Effector memory CD8-positive, alpha-beta T cell (primary cell): ENCODE measurements around the gene SPEN.

Source experiments
- ATAC-seq: fragments of 150-1000 bp; cut with Tn5 transposase; replicated peaks from 2 replicates; pipeline ENCODE4 v1.10.0; 2021; ENCODE audit warnings: mild to moderate bottlenecking, moderate library complexity
- DNase-seq, 3 experiments: peaks; one replicate each; pipeline ENCODE4 v3.0.0; 2021
- H3K27ac Mint-ChIP-seq, 2 donors: one replicate each; pipeline ENCODE4 v1.8.0; 2022; ENCODE audit warnings: mild to moderate bottlenecking in 2 of 2, mixed read lengths in 2 of 2, moderate library complexity in 2 of 2
- H3K27me3 Mint-ChIP-seq, 2 donors: one replicate each; pipeline ENCODE4 v1.8.0; 2022; ENCODE audit warnings: mixed read lengths in 2 of 2
- H3K36me3 Mint-ChIP-seq: one replicate; pipeline ENCODE4 v1.8.0; 2022; ENCODE audit warnings: mild to moderate bottlenecking, moderate library complexity, mixed read lengths; ENCODE audit not compliant: insufficient read depth
- H3K4me1 Mint-ChIP-seq, 2 donors: one replicate each; pipeline ENCODE4 v1.8.0; 2022; ENCODE audit warnings: low read depth in 2 of 2, mixed read lengths in 2 of 2
- H3K4me3 Mint-ChIP-seq, 2 donors: one replicate each; pipeline ENCODE4 v1.8.0; 2022; ENCODE audit warnings: mild to moderate bottlenecking in 2 of 2, mixed read lengths in 2 of 2, moderate library complexity in 2 of 2
- H3K9me3 Mint-ChIP-seq, 2 donors: one replicate each; pipeline ENCODE4 v1.8.0; 2022; ENCODE audit warnings: mixed read lengths in 2 of 2

The SPEN gene

DNA sequence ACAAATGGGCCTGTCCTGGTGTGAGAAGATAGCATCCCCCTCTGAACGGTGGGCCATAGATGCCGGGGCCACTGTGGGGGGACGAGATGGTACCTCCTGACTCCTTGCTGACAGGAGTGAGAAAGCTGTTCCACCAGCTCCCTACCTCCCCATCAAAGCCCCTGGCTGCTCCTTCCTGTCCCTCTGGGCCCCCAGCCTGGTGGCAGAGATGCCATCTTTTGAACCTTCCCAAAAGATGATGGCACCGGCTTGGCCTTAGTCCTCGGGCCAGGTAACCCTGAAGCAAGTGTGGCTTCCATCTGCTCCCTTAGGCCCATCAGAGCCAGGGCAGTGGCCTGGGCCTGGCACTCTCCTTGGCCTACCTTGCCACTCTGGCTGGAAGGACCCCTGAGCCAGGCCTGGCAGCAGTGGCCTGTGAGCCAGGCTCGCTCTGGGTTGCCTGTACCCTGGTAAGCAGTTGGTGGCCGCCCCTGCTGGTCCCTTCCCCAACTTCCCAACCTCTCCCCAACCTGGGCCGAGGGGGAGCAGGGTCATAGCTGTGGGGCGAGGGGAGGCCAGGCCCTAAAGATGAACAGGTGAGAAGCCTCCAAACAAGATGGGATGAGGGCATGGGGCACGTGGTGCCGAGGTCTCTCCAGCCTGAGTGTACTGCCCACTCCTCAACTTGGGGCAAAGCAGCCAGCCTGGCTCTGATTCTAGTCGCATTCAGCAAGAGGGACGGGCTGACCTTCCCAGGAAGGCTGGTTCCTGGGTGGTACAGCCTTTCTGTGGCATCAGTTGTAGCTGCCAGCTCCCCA is 93.7 kb downstream of the SPEN start:
- peaks cover 51% of the 10 kb centered on the region for H3K36me3 Mint-ChIP-seq
- H3K27ac Mint-ChIP-seq = peak overlapping the region; percentile 68 to 71
- no peak for DNase-seq
- H3K4me1 Mint-ChIP-seq = peaks cover 0 to 1% of the 10 kb centered on the region in 2 donors
- no peaks in the 10 kb centered on the region for H3K9me3 Mint-ChIP-seq
- ATAC-seq = no peak
- no peaks in the 10 kb centered on the region for H3K27me3 Mint-ChIP-seq
- no peak overlapping the region for H3K4me3 Mint-ChIP-seq

DNA sequence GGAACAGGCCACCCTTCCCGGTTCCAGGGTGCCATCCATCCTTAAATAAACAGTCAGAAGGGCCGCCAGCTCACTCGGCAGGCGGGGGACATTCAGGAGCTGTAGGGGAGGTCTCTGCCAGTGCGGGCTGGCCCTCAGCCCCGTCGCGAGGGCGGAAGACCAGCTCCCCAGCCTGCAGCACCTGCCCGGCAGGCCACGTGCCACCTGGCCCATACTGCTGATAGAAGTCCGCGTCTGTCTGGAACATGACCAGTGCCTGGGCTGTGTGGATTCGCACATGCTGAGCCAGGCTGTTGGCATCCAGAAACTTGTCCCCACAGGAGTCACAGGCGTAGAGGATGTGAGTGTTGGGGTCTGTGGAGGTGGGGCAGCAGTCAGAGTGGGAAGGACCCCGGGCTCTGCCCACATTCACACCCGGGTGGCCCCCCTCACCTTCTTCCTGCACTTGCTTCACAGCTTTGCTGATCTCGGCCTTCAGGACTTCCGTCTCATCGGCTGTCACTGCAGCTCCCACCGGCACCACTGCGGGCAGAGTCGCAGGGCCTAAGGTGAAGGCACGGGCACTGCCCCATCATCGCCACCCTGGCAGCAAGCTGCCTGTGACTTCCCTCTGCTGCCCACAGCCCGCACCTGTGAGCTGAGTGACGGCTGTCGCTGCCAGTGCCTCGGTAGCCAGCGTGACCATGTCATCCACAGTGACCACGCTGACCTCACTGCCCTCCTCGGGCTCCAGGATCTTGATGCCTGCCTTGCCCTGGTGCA is 94.6 kb downstream of the SPEN start:
- peaks cover 0 to 4% of the 10 kb centered on the region in 2 donors for H3K4me1 Mint-ChIP-seq
- no peak overlapping the region for H3K4me3 Mint-ChIP-seq
- H3K27ac Mint-ChIP-seq = peak overlapping the region in 1 of 2 donors; percentile 82
- peaks cover 48% of the 10 kb centered on the region for H3K36me3 Mint-ChIP-seq
- H3K27me3 Mint-ChIP-seq = no peaks in the 10 kb centered on the region
- H3K9me3 Mint-ChIP-seq = no peaks in the 10 kb centered on the region
- ATAC-seq (no peak), DNase-seq (no peak)

GRCh38 chr1:15942661-15943327 is 95.3 kb downstream of the SPEN start:
- peak overlapping the region in 1 of 2 donors; percentile 82 for H3K27ac Mint-ChIP-seq

GRCh38 chr1:15943328-15943991 is 96.0 kb downstream of the SPEN start:
- no peaks in the 10 kb centered on the region for H3K9me3 Mint-ChIP-seq
- DNase-seq (no peak), ATAC-seq (no peak)
- peaks cover 0 to 13% of the 10 kb centered on the region in 2 donors for H3K4me1 Mint-ChIP-seq
- no peak overlapping the region for H3K27ac Mint-ChIP-seq
- H3K4me3 Mint-ChIP-seq = no peak overlapping the region
- H3K27me3 Mint-ChIP-seq = no peaks in the 10 kb centered on the region
- H3K36me3 Mint-ChIP-seq = peaks cover 38% of the 10 kb centered on the region

More at GRCh38 chr1:15942661-15943327, 95.3 kb downstream of the SPEN start:
- ATAC-seq = no peak
- peaks cover 0 to 7% of the 10 kb centered on the region in 2 donors for H3K4me1 Mint-ChIP-seq
- DNase-seq = no peak
- H3K9me3 Mint-ChIP-seq = no peaks in the 10 kb centered on the region
- peaks cover 43% of the 10 kb centered on the region for H3K36me3 Mint-ChIP-seq
- no peaks in the 10 kb centered on the region for H3K27me3 Mint-ChIP-seq
- H3K4me3 Mint-ChIP-seq = no peak overlapping the region

GRCh38 chr1:15943992-15944307 is 96.4 kb downstream of the SPEN start:
- DNase-seq = no peak
- Mint-ChIP-seq H3K4me3 (no peak overlapping the region), H3K36me3 (peaks cover 33% of the 10 kb centered on the region), H3K27ac (no peak overlapping the region), H3K4me1 (peaks cover 2 to 15% of the 10 kb centered on the region in 2 donors), H3K9me3 (no peaks in the 10 kb centered on the region), H3K27me3 (no peaks in the 10 kb centered on the region)
- no peak for ATAC-seq

DNA sequence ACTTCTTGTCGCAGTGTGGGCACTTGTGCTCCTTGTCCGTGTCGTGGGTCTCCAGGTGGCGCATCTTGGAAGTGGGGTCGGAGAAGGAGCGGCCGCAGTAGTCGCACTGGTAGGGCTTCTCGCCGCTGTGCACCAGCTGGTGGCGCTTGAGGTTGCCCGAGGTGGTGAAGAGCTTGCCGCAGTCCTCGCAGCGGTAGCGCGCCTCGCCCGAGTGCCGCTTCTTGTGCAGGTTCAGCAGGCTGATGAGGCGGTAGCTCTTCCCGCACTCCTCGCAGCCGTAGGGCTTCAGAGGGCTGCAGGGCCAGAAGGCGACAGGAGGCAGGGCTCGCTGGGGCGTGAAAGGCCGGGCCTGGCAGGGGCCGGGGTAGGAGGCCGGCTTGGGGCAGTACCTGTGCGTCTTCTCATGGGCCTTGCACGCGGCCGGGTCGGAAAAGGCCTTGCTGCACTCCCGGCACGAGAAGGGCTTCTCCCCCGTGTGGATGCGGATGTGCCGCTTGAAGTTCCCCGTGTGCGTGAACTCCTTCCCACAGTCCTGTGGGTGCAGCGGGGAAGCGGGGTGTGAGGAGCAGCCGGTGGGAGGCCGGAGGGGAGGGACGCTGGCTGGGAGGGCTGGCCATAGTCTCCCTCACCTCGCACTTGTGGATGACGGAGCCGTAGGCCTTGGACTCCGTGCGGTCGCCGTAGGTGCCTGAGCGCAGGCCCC is 97.0 kb downstream of the SPEN start:
- Mint-ChIP-seq H3K36me3 (peaks cover 37% of the 10 kb centered on the region), H3K4me3 (no peak overlapping the region), H3K27me3 (no peaks in the 10 kb centered on the region), H3K9me3 (no peaks in the 10 kb centered on the region), H3K4me1 (peaks cover 7 to 20% of the 10 kb centered on the region in 2 donors), H3K27ac (peak overlapping the region; percentile 56 to 65)
- DNase-seq (no peak), ATAC-seq (no peak)

- H3K27ac Mint-ChIP-seq = peak overlapping the region; percentile 56 to 65
- no peak overlapping the region for H3K4me3 Mint-ChIP-seq
- H3K9me3 Mint-ChIP-seq = no peaks in the 10 kb centered on the region
- H3K27me3 Mint-ChIP-seq = no peaks in the 10 kb centered on the region
- peaks cover 44% of the 10 kb centered on the region for H3K36me3 Mint-ChIP-seq
- H3K4me1 Mint-ChIP-seq = peaks cover 13 to 28% of the 10 kb centered on the region in 2 donors
- ATAC-seq (no peak), DNase-seq (no peak)
Observed at GRCh38 chr1:15945011-15945831, 97.7 kb downstream of the SPEN start.

DNA sequence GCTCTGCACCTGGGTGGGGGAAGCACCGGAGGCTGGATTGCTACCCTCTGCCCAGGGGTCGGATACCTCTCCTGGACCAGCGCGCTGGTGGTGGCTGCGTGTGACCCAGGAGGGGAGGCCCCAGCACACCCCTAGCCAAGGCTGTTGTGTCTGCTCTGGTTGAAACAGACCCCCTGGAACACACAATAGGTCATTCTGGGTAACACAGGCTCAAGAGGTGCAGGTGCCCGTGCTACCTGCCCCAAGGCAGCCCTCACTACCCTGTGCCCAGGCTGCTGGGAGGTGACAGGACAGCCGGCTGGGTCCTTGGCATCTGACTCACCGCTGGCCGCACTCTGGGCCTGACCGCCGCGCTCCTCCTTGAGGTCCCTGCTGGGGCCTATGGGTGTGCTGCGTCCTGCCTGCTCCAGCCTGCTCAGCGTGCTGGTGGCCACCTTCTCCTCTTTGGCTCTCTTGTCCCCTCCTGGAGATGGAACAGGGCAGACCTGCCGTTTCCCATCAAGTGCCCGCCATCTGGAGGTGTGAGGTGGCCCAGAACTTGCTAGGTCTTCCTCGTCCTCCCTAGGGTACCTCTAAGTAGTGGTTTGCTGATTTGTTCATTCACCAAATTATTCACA is 98.4 kb downstream of the SPEN start:
- ATAC-seq (no peak), DNase-seq (no peak)
- Mint-ChIP-seq H3K27me3 (no peaks in the 10 kb centered on the region), H3K4me1 (peaks cover 20 to 35% of the 10 kb centered on the region in 2 donors), H3K36me3 (peaks cover 47% of the 10 kb centered on the region), H3K4me3 (no peak overlapping the region), H3K9me3 (no peaks in the 10 kb centered on the region), H3K27ac (peak overlapping the region; percentile 62 to 78)

GRCh38 chr1:15946571-15947381 is 99.3 kb downstream of the SPEN start:
- DNase-seq (no peak), ATAC-seq (no peak)
- H3K4me1 Mint-ChIP-seq = peaks cover 29 to 42% of the 10 kb centered on the region in 2 donors
- no peaks in the 10 kb centered on the region for H3K27me3 Mint-ChIP-seq
- H3K27ac Mint-ChIP-seq = peak overlapping the region; percentile 78 to 89
- peaks cover 42% of the 10 kb centered on the region for H3K36me3 Mint-ChIP-seq
- no peak overlapping the region for H3K4me3 Mint-ChIP-seq
- no peaks in the 10 kb centered on the region for H3K9me3 Mint-ChIP-seq

DNA sequence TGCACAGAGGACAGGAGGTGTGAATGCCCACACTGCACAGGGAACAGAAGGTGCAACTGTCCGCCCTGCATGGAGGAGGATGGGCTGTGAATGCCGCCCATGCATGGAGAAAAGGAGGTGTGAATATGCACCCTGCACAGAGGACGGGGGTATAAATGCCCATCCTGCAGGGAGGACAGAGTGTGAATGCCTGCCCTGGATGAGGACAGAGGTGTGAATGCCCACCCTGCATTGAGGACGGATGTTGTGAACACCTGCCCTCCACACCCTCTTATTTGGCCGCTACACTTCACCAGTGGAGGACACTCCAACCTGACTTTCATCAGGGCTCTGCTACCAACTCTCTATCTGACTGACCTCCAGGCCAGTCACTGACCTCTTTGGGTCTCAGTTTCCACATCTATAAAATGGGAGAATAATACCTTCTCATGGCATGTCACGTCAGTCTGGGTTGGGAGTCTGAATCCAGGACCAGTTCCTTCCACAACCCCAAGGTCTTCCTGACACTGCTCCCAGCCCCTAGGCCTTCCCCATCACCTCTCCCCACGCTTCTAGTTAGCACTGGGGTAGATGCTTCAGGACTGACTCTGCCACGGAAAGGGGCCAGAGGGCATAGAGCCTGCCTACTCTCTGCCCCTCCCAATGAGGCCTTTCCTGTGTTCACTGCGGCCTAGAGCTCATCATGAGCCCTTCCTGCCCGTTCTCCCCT is 100.0 kb downstream of the SPEN start:
- peaks cover 34 to 45% of the 10 kb centered on the region in 2 donors for H3K4me1 Mint-ChIP-seq
- H3K27ac Mint-ChIP-seq = peak overlapping the region in 1 of 2 donors; percentile 89
- H3K36me3 Mint-ChIP-seq = peaks cover 40% of the 10 kb centered on the region
- ATAC-seq (no peak), DNase-seq (no peak)
- no peaks in the 10 kb centered on the region for H3K9me3 Mint-ChIP-seq
- H3K4me3 Mint-ChIP-seq = peak overlapping the region in 1 of 2 donors; percentile 85
- H3K27me3 Mint-ChIP-seq = no peaks in the 10 kb centered on the region

DNA sequence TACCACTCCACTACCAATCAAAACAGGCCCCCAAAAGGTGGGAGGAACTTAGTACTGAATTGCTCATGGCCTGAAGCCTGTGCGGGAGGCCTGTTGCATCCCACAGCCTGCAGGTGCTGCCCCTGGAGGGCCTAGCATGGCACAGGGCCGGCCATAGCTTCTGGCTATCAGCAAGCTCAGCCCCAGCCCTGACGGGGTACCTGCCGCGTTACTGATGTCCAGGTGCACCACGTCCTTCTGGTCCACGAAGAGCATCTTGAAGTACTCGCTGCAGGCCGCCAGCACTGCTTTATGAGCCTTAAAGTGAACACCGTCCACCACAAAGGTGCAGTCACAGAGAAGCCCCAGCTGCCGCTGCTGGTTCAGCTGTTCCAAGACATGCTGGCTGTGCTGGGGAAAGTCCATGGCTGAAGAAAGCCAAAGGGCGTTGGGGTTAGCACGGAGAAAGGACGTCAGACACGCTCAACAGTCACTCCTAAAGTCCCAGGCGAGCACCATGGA is 100.6 kb downstream of the SPEN start:
- Mint-ChIP-seq H3K27me3 (no peaks in the 10 kb centered on the region), H3K36me3 (peaks cover 41% of the 10 kb centered on the region), H3K9me3 (no peaks in the 10 kb centered on the region), H3K27ac (peak overlapping the region; percentile 89 to 96), H3K4me1 (peaks cover 38 to 45% of the 10 kb centered on the region in 2 donors), H3K4me3 (peak overlapping the region; percentile 27 to 85)
- ATAC-seq (no peak), DNase-seq (no peak)
